Head of caudate nucleus (tissue), 42 donors: ENCODE results near the gene ZFR2.

ENCODE experiments used
- DNase-seq, 42 donors: peaks; one replicate each; pipeline versions ENCODE4 v3.0.0 to v3.0.0-alpha.2; 2020 to 2021; ENCODE audit warnings: mixed read lengths in 7 of 42
- intact Hi-C: fragments of 100-400 bp; cut with DNase I; formaldehyde crosslinking; loops from one replicate; pipeline ENCODE4 v1.15.0; 2022

ZFR2 gene

DNA sequence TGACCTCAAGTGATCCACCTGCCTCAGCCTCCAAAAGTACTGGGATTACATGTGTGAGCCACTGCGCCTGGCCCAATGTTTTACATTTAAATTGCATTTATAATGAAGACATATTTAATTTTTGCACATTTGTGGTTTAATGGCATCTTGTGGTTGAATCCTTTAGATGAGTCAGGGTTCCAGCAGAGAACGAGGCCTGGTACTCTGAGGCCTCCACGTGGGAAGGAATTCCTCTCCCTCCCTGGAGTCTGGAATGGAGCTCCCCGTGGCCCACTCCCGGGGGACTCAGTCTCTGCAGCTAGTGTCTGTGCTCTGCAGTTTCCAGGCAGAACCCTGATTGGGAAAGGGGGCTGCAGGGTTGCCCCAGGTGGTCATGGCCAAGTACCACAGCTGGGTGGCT lies 24.2 kb downstream of the ZFR2 start:
- DNase-seq = no peak
- intact Hi-C loops = no loop called here

DNA sequence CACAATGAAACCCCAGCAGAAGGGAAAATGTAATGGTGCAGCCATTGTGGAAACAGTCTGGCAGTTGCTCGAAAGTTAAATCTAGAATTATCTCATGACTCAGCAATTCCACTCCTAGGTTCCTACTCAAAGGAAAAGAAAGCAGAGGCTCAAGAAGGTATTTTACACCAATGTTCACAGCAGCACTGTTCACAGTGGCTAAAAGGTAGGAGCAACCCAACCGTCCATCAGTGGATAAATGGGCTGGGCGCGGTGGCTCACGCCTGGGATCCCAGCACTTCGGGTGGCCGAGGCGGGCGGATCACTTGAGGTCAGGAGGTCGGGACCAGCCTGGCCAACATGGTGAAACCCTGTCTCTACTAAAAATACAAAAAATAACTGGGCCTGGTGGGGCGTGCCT lies 25.9 kb downstream of the ZFR2 start:
- no peak for DNase-seq
- intact Hi-C loops = no loop called here

DNA sequence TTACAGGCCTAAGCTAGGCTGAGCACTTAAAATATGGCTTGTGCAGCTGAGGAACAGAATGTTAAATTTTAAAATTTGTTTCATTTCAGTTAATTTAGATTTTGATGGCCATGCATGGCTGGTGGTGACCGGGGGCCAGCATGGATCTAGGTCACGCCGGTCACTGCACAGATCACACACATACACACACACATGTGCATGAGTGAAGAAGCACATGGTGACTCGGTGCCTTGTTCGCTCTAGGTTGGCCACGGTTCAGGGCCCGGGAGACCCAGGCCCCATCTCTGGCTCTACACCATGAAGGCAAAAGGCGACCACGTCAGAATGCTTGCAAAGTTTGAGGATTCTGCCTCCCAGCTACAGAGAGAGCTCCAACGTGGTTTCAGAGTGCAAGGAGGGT lies 28.0 kb downstream of the ZFR2 start:
- no peak for DNase-seq
- intact Hi-C loops = no loop called here

DNA sequence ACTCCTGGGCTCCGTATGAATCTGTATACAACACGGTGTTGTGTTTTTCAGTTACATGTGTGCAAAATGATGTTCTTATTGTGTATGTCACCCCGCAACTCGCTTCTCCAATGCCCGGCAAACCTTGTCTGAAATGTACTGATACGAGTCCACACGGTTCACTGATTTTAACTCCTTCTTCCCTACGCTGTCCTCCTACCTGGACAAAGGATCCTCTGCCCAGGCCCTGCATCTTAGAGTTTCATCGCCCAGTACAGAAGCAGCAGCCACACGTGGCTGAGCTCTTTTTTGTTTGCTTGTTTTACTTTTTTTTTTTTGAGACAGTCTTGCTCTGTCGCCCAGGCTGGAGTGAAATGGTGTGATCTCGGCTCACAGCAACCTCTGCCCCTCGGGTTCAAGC lies 28.9 kb downstream of the ZFR2 start:
- no peak for DNase-seq
- intact Hi-C loops = no loop called here

DNA sequence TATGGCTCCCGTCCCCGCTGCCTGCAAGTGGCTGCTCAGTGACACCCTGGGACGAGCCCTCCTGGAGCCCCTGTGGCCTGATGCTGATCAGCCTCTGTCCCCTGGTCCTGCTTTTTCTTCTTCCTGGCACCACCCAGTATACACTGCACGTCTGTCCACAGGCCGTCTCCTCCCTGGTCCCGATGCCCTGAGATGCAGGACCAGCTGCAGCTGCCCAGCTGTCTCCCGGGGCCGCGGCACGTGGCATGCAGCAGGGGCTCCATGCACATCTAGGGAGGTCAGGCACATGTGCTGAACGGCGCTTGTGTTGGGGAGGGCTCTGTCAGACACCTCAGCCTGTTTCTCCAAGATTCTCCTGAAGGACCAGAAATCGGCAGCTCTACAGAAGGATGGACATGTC lies 30.2 kb downstream of the ZFR2 start:
- DNase-seq = no peak
- intact Hi-C loops = no loop called here

DNA sequence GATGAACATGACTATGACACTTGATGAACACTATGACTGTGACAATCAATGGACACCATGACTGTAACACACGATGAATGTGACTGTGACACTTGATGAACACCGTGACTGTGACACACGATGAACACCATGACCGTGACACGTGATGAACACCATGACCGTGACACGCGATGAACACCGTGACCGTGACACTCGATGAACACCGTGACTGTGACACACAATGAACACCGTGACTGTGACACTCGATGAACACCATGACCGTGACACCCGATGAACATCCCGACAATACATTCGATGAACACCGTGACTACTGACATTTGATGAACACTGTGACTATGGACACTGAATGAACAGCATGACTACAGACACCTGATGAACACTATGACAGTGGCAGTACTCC lies 30.9 kb downstream of the ZFR2 start:
- intact Hi-C loops = no loop called here
- DNase-seq = no peak

DNA sequence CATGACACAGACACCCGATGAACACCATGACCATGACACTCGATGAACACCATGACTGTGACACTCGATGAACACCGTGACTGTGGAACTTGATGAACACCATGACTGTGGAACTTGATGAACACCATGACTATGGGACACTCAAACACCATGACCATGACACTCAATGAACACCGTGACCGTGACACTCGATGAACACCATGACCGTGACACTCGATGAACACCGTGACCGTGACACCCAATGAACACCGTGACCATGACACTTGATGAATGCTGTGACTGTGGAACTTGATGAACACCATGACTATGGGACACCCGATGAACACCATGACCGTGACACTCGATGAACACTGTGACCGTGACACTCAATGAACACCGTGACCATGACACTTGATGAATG lies 31.5 kb downstream of the ZFR2 start:
- intact Hi-C loops = no loop called here
- no peak for DNase-seq

DNA sequence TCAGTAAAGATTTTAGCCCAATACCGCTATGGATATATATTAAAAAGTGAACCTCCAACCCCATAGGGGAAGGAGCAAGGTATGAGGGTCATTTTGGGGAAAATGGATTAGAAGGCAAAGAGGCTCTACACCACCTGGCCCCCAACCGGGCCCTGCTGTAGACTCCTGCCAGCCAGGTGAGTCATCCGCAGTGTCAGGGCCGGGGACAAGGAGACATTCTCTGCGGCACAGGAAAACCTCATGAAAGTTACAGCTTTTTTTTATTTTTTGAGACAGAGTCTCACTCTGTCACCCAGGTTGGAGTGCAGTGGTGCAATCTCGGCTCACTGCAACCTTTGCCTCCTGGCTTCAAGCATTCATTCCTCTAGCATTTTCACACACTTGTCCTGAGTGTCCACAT lies 32.0 kb downstream of the ZFR2 start:
- DNase-seq = no peak
- intact Hi-C loops = no loop called here

DNA sequence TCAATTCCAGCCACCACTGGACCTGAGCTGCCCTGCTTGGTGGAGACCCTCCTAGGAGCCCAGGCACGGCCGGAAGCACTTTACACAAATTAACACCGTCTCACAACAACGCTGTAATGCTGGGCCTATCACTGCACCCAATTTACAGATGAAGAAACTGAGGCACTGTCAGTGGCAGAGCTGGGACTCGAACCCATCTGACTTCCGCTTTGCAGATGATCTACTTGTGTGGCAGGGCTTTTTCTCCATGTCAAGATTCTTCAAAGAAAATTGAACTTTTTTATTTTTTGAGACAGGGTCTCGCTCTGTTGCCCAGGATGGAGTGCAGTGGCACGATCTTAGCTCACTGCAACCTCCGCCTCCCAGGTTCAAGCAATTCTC lies 33.8 kb downstream of the ZFR2 start:
- DNase-seq = no peak
- intact Hi-C loops = no loop called here

DNA sequence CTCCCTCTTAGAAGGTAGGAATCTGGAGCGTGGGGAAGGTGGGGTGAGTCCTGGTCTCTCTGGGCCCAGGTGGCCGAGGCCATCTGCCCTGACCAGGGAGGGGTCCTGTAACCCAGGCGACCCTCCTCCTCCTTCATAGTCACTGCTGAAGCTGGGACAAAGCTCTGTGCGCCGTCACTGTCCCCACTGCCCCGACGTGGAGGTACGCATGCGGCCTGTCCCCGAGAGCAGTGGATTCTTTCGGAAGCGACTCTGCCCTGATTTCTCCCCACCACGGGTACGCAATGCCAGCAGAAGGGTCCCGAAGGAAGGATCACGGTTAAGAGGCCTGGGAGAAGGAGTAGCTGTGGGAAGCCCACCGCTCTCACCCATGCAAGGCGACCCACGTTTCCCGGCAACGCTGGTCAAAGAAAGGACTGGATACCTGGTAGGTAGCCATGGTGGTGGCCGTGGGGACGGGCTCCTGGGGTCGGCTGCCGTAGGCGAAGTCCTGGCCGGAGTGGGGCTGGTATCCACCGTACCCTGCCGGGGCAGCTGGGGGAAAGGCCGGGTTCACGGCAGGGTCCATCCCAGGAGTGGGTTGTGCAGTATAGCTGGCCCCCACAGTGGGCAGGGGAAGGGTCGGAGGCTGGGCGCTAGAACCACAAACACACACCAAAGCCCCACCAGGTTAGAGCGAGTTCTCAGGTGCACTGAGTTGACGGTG lies 34.3 kb downstream of the ZFR2 start:
- intact Hi-C loops = no loop called here
- no peak for DNase-seq

DNA sequence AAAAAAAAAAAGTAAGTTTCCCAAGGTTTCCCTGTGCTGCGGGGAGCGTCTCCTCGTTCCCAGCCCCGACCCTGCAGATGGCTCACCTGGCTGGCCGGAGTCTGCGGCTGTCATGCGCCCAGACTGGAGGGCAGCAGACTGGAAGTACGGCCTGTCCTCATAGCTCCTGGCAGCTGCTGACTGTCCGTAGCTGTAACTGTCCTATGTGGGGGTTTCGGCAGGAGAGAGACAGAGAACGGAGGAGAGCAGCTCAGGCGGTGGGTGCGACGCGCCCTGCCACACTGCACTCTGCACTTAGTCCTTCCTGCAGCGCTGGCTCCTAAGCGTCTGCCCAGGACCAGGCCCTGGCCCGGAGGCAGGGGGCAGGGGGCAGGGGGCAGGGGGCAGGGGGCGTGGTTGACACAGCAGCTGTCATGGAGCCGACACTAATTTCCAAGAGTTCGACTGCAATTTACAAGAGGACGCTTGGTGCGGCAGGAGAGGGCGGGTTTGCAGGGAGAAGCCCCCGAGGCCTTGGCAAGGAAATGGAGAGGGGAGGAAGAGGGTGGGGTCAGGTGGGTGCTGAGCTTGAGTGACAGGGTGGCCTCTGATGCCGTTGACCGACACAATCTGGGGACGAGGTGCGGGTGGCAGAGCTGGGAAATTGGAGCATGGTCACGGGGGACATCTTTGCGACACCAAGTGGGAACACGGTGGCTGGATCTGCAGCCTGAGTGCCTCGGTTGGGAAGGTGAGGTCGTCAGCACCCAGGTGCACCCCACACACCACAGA lies 35.1 kb downstream of the ZFR2 start:
- no peak for DNase-seq
- intact Hi-C loops = no loop called here

DNA sequence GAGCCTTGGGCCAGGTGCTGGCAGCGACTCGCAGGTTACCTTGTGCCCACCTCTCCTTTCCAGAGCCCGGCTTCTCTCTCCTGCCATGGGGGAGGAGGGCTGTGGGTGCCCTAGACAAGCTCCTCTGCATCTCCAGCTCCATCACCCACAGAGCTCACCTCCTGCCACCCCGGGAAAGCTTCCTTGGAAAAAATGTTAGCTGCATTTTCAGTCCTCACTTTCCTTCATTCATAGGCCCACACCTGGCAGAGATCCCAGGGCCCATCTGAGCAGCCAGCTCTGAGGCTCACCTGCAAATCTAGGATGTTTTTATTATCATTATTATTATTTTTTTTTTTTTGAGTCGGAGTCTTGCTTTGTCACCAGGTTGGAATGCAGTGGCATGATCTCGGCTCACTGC lies 36.8 kb downstream of the ZFR2 start:
- DNase-seq = peak in 9 of 42 donors; percentile 8 to 50 (median 37)
- intact Hi-C loops = no loop called here

DNA sequence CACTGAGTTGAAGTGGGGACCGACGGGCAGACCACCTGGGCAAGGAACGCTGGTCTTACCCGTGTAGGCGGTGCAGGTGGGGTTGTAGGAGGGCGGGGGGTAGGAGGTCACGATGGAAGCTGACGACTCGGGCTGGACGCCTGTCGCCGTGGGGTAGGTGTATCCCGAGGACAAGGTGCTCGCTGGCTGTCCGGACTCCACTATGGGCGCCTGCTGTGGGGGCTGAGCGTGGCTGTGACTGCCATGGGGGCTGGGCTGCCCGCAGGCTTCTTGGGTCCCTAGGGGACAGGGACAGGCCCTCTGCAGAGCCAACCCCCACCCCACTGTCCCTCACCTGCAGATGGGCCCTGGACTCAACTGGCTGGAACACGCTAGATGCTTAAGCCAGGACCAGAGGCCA lies 37.2 kb downstream of the ZFR2 start:
- no peak for DNase-seq
- intact Hi-C loops = no loop called here

DNA sequence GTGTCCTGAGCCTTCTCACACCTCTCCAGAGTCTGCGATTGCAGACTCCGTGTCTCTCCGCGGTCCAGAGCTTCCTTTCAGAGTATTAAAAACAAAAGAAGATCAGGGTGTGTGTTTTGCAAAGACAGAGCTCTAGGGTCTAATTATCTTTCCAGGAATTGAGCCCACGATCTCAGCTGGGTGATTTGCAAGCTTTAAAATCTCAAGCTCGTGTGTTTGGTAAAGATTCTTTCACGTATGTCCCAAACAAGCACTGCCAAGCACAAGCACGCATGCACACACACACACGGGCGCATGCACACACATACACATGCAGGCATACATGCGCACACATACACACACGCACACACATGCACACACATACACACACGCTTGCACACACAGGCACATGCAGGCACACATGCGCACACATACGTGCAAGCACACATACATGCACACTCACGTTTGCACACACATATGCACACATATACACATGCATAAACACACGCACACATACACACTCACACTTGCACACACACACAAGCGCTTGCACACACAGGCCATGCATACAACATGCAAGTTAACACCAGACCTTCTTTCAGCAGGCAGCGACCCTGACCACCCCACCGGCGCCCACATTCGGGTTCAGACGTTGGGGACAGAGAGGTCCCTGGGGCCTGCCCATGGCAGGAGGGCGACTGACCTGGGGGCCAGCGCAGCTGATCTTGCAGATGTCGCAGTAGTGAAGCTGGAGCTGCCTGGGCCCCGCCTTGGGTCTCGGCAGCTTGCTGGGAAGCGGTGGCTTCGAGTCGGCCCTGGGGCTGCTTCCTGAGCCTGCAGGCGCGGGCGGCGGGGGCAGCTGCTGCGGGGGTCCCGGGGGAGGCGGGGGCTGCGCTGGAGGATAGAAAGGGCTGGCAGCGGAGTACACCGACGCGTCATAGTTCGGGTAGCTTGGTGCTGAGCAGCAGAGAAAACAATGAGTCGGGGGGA lies 37.9 kb downstream of the ZFR2 start:
- no peak for DNase-seq
- intact Hi-C loops = no loop called here

DNA sequence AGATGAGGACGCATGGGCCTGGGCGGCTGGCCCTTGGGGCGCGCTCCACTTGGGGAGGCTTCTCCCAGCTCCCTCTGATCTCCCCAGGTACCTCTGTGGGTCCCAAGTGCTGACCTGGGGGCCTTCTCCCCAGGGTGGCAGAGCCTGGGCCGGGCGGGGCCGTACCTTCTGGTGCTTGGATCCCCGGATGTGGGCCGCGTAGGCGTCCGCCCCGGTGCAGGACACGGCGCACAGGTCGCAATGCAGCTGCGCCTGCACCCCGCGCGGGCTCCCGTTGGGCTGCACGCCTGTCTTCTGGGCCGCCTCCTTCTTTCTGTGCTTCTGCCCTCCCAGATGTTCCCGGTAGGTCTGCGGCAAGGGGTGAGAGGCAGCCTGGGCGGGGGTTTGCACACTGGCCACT lies 41.5 kb downstream of the ZFR2 start:
- intact Hi-C loops = no loop called here
- DNase-seq = no peak

DNA sequence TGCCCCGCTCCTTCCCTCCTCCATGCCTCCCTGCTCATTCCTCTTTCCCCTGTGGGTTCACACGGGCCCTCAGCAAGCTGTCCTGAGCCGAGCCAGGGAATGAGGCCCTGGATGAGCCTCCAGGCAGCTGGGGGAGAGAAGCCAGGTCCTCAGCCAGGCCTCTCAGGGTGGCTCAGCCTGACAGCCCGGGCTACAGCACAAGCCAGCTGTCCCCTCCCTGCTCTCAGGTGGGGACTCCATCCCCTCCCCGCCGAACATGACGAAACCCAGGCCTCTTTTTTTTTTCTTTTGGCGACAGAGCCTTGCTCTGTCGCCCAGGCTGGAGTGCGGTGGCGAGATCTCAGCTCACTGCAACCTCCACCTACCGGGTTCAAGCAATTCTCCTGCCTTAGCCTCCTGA lies 42.7 kb downstream of the ZFR2 start:
- DNase-seq = no peak
- intact Hi-C loops = no loop called here

DNA sequence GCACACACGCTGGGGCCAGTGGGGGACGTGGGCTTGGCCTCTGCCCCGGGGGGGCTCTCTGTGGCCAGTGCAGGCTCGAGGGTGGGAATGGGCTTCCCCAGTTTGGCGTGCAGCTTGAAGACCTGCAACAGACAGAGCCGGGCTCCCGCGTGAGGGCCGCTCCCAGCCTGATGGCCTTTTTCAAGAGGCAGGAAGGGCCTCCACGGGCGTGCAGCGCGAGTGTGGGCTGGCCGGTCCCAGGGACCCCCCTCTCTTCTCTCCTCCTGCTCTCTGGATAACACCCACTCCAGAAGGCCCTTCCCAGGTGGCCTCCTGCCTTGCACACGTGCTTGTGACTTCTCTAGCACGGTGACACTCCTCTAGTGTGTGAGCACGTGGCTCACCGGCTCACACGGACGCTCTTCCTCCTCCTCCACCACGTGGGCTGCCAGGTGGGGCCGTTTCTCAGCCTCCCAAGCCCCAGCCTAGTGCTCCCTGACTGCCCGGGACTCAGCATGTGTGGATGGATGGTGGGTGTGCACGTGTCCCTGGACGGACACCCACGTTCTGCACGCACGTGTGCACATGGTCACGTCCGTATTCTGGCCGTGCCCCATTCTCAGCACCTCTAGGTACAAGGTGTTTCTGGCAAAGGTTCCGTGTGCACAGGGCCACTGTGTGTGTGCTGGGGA lies 43.4 kb downstream of the ZFR2 start:
- intact Hi-C loops = no loop called here
- no peak for DNase-seq

DNA sequence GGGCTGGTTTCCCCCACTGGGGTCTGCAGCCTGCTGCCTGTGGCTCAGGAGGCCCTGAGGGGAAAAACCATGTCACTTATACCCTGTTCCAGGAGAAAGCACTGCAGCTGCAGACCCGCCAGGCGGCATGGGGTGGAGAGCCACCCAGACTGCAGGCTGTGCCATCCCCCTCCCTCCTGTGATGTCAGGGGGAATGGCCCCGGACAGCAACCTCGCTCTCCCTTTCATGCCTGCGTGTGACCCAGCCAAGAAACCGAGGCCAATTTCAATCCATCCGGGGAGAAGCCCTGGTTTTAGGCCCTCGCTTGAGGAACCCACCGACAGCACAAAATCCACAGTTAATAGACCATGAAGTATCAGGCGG lies 45.5 kb downstream of the ZFR2 start:
- intact Hi-C loops = no loop called here
- DNase-seq = no peak

DNA sequence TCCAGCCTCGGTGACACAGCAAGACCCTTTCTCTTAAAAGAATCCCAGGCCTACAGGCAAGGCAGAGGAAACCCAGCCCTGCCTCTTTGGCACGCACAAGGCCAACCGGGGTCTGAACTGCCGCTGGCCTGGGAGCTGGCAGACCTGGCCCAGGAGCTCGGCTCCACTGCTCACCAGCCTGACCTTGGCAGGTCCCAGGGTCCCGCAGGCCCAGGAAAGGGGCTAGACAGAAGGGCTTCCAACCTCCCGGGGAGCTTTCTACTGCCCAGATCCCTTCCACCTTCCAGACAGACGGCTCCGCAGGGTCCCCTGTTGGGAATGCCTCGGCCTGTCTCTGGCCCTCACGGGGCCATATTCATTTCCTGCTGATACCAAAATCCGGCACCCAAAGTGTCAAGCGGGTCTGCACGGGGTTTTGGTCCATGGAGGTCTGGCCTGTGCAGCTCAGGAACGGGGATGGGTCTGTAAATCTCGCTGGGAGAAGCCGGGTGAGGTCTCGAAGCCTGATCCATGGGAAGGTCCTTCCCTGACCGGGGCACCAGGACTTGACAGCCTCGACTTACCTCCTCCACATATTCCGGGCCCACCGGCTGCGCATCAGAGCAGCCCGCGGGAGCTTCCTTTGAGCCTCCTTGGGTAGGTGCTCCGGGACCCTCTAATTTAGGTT lies 46.0 kb downstream of the ZFR2 start:
- no peak for DNase-seq
- intact Hi-C loops = no loop called here
